ENCODE data around the gene PIK3C2B.

Gene PIK3C2B

GRCh38 chr1:204468206-204468605, 26.4 kb downstream of the PIK3C2B start:
- H2BK5ac ChIP-seq (ENCODE audit: low read depth, low read length, poor library complexity, severe bottlenecking): no peak overlapping the region
- no peak overlapping the region for H3K27ac ChIP-seq (ENCODE audit: low read length, poor library complexity, severe bottlenecking)
- no peak overlapping the region for H2AK5ac ChIP-seq (ENCODE audit: low read length, severe bottlenecking)
- 94% methylated on average over 10 of the region's 10 CpGs for WGBS
- DNase-seq: no peak
- H3K4ac ChIP-seq (ENCODE audit: low read depth in 1 of 2, low read length in 2 of 2): no peak overlapping the region
- H2BK15ac ChIP-seq (ENCODE audit: low read depth, poor library complexity, severe bottlenecking): no peak overlapping the region
- H3K18ac ChIP-seq (ENCODE audit: low read depth in 1 of 2, low read length in 2 of 2): no peak overlapping the region
- H3K27me3 ChIP-seq (ENCODE audit: control insufficient read depth in 1 of 2, insufficient read depth in 1 of 2, low read length in 2 of 2): peaks cover 0 to 31% of the 10 kb centered on the region in 2 experiments
- H3K36me3 ChIP-seq (ENCODE audit: control insufficient read depth in 1 of 2, insufficient read depth in 2 of 2, low read depth in 1 of 2, low read length in 2 of 2): peaks cover 0 to 12% of the 10 kb centered on the region in 2 experiments
- no peak overlapping the region for H2BK12ac ChIP-seq (ENCODE audit: low read length in 2 of 2)
- H4K8ac ChIP-seq (ENCODE audit: low read length): no peak overlapping the region
- no peak overlapping the region for H2BK120ac ChIP-seq (ENCODE audit: low read depth, low read length)
- no peaks in the 10 kb centered on the region for H3K9me3 ChIP-seq (ENCODE audit: control insufficient read depth, low read length)
- H3K9ac ChIP-seq (ENCODE audit: low read length): no peak overlapping the region
- H3K4me1 ChIP-seq (ENCODE audit: control insufficient read depth, insufficient read depth, low read depth, low read length): no peaks in the 10 kb centered on the region
- no peak overlapping the region for H3K4me2 ChIP-seq (ENCODE audit: low read length, poor library complexity, severe bottlenecking)
- no peak overlapping the region for H2AFZ ChIP-seq (ENCODE audit: low read depth, low read length)
- no peaks in the 10 kb centered on the region for H3K79me1 ChIP-seq (replicated peaks; ENCODE audit: low read length, poor library complexity, severe bottlenecking)
- H3K4me3 ChIP-seq (ENCODE audit: insufficient read depth in 1 of 2, low read depth in 1 of 2, low read length in 2 of 2): no peak overlapping the region
- no peak overlapping the region for H4K91ac ChIP-seq (ENCODE audit: low read length)
- H3K23ac ChIP-seq (ENCODE audit: low read length in 2 of 2): no peak overlapping the region
- no peak overlapping the region for H3K14ac ChIP-seq (ENCODE audit: low read length in 2 of 2)

DNA sequence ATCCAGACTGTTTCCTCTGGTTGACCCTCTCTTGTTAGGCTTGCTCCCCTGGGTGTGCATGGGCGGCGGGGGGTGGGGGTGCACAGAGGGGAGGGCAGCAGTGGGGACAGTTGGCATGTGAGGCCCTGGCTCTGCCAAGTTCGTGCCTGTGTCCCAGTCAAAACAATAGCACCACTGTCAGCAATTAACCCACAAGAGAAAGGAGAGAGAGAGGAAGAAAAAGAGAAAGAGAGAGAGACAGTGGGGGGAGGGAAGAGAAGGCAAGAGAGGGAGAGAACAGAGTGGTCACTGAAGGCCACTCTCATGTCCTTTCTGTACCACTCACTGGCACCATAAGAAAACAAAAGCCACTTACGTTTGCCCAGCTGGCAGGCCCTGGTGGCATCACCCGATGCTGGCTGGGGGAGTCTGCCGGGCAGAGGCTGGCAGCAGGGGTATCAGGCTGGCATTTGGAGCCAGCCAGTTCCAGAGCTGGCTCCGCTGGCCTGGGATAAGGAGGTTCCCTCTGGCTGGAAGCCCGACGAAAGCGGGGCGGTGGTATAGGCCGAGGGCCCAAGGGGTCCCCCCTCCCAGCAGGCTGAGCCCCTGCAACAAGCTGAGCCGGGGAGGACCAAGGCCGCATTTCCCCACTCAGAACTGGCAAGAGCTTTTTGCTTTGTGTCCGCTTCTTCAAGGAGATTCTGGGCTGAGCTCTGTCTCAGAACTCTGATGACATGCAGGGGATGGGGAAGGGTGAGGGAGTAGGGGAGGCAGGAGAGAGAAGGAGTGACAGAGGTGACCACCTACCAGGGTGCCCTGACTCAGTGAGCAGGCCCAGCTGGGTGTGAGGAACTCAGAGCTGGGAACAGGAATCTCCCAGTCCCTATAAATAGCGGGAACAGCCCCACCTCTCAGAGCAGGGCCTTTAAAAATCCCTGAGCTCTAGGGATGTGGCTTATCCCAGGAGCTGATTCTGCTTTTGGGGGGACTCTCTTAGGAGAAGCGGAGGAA, 27.9 kb downstream of the PIK3C2B start:
- no peak overlapping the region for H3K23ac ChIP-seq (ENCODE audit: low read length in 2 of 2)
- DNase-seq: no peak
- no peak overlapping the region for H4K8ac ChIP-seq (ENCODE audit: low read length)
- H2BK15ac ChIP-seq (ENCODE audit: low read depth, poor library complexity, severe bottlenecking): no peak overlapping the region
- H2BK12ac ChIP-seq (ENCODE audit: low read length in 2 of 2): no peak overlapping the region
- no peak overlapping the region for H3K27ac ChIP-seq (ENCODE audit: low read length, poor library complexity, severe bottlenecking)
- no peak overlapping the region for H2BK5ac ChIP-seq (ENCODE audit: low read depth, low read length, poor library complexity, severe bottlenecking)
- no peaks in the 10 kb centered on the region for H3K4me1 ChIP-seq (ENCODE audit: control insufficient read depth, insufficient read depth, low read depth, low read length)
- no peaks in the 10 kb centered on the region for H3K9me3 ChIP-seq (ENCODE audit: control insufficient read depth, low read length)
- no peak overlapping the region for H3K4ac ChIP-seq (ENCODE audit: low read depth in 1 of 2, low read length in 2 of 2)
- H3K36me3 ChIP-seq (ENCODE audit: control insufficient read depth in 1 of 2, insufficient read depth in 2 of 2, low read depth in 1 of 2, low read length in 2 of 2): peaks cover 0 to 15% of the 10 kb centered on the region in 2 experiments
- no peak overlapping the region for H2BK120ac ChIP-seq (ENCODE audit: low read depth, low read length)
- no peak overlapping the region for H3K14ac ChIP-seq (ENCODE audit: low read length in 2 of 2)
- no peak overlapping the region for H2AFZ ChIP-seq (ENCODE audit: low read depth, low read length)
- no peak overlapping the region for H3K4me3 ChIP-seq (ENCODE audit: insufficient read depth in 1 of 2, low read depth in 1 of 2, low read length in 2 of 2)
- H4K91ac ChIP-seq (ENCODE audit: low read length): no peak overlapping the region
- H3K4me2 ChIP-seq (ENCODE audit: low read length, poor library complexity, severe bottlenecking): no peak overlapping the region
- H3K27me3 ChIP-seq (ENCODE audit: control insufficient read depth in 1 of 2, insufficient read depth in 1 of 2, low read length in 2 of 2): peaks cover 0 to 31% of the 10 kb centered on the region in 2 experiments
- no peak overlapping the region for H3K18ac ChIP-seq (ENCODE audit: low read depth in 1 of 2, low read length in 2 of 2)
- no peak overlapping the region for H3K9ac ChIP-seq (ENCODE audit: low read length)
- no peaks in the 10 kb centered on the region for H3K79me1 ChIP-seq (replicated peaks; ENCODE audit: low read length, poor library complexity, severe bottlenecking)
- no peak overlapping the region for H2AK5ac ChIP-seq (ENCODE audit: low read length, severe bottlenecking)
- 90% methylated on average over 16 of the region's 17 CpGs for WGBS

GRCh38 chr1:204465546-204466415, 28.8 kb downstream of the PIK3C2B start:
- H3K9ac ChIP-seq (ENCODE audit: low read length): no peak overlapping the region
- H3K4me2 ChIP-seq (ENCODE audit: low read length, poor library complexity, severe bottlenecking): no peak overlapping the region
- H3K36me3 ChIP-seq (ENCODE audit: control insufficient read depth in 1 of 2, insufficient read depth in 2 of 2, low read depth in 1 of 2, low read length in 2 of 2): peaks cover 0 to 20% of the 10 kb centered on the region in 2 experiments
- no peak overlapping the region for H3K23ac ChIP-seq (ENCODE audit: low read length in 2 of 2)
- H3K4me3 ChIP-seq (ENCODE audit: insufficient read depth in 1 of 2, low read depth in 1 of 2, low read length in 2 of 2): no peak overlapping the region
- no peak overlapping the region for H3K4ac ChIP-seq (ENCODE audit: low read depth in 1 of 2, low read length in 2 of 2)
- H2AFZ ChIP-seq (ENCODE audit: low read depth, low read length): no peak overlapping the region
- no peak overlapping the region for H2BK5ac ChIP-seq (ENCODE audit: low read depth, low read length, poor library complexity, severe bottlenecking)
- H2BK15ac ChIP-seq (ENCODE audit: low read depth, poor library complexity, severe bottlenecking): no peak overlapping the region
- H2BK12ac ChIP-seq (ENCODE audit: low read length in 2 of 2): no peak overlapping the region
- 66% methylated on average over 15 of the region's 17 CpGs for WGBS
- H3K18ac ChIP-seq (ENCODE audit: low read depth in 1 of 2, low read length in 2 of 2): no peak overlapping the region
- no peak overlapping the region for H3K27ac ChIP-seq (ENCODE audit: low read length, poor library complexity, severe bottlenecking)
- no peak overlapping the region for H2AK5ac ChIP-seq (ENCODE audit: low read length, severe bottlenecking)
- no peak overlapping the region for H3K14ac ChIP-seq (ENCODE audit: low read length in 2 of 2)
- no peaks in the 10 kb centered on the region for H3K79me1 ChIP-seq (replicated peaks; ENCODE audit: low read length, poor library complexity, severe bottlenecking)
- H3K27me3 ChIP-seq (ENCODE audit: control insufficient read depth in 1 of 2, insufficient read depth in 1 of 2, low read length in 2 of 2): peaks cover 0 to 31% of the 10 kb centered on the region in 2 experiments
- H3K4me1 ChIP-seq (ENCODE audit: control insufficient read depth, insufficient read depth, low read depth, low read length): no peaks in the 10 kb centered on the region
- no peak overlapping the region for H4K8ac ChIP-seq (ENCODE audit: low read length)
- H2BK120ac ChIP-seq (ENCODE audit: low read depth, low read length): no peak overlapping the region
- no peak for DNase-seq
- H4K91ac ChIP-seq (ENCODE audit: low read length): no peak overlapping the region
- no peaks in the 10 kb centered on the region for H3K9me3 ChIP-seq (ENCODE audit: control insufficient read depth, low read length)

DNA sequence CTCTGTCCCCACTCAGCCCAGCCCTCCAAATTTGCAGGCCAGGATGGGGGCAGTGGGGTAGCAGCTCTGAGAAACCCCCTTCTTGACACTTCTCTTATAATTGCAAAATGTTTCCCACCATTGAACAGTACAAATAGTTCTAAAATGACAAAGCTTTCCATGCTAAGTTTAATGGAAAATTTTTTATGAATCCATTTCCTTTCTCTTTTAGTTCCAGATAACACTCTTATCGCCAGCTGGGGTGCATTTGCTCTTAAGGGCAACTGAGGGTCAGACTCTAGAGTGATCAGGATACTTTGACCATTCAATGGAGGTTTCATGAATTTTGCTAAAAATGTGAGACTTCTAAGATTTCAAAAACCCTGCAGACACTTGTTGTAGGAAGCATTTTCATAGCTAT, 29.9 kb downstream of the PIK3C2B start:
- Histone ChIP-seq H4K91ac (ENCODE audit: low read length) (no peak overlapping the region), H3K23ac (ENCODE audit: low read length in 2 of 2) (no peak overlapping the region), H3K9me3 (ENCODE audit: control insufficient read depth, low read length) (no peaks in the 10 kb centered on the region), H2BK120ac (ENCODE audit: low read depth, low read length) (no peak overlapping the region), H3K4me3 (ENCODE audit: insufficient read depth in 1 of 2, low read depth in 1 of 2, low read length in 2 of 2) (no peak overlapping the region), H2BK15ac (ENCODE audit: low read depth, poor library complexity, severe bottlenecking) (no peak overlapping the region), H3K4me1 (ENCODE audit: control insufficient read depth, insufficient read depth, low read depth, low read length) (no peaks in the 10 kb centered on the region), H4K8ac (ENCODE audit: low read length) (no peak overlapping the region), H3K18ac (ENCODE audit: low read depth in 1 of 2, low read length in 2 of 2) (no peak overlapping the region), H3K14ac (ENCODE audit: low read length in 2 of 2) (no peak overlapping the region), H2AFZ (ENCODE audit: low read depth, low read length) (no peak overlapping the region), H2BK5ac (ENCODE audit: low read depth, low read length, poor library complexity, severe bottlenecking) (no peak overlapping the region), H3K9ac (ENCODE audit: low read length) (no peak overlapping the region), H3K79me1 (replicated peaks; ENCODE audit: low read length, poor library complexity, severe bottlenecking) (no peaks in the 10 kb centered on the region), H2AK5ac (ENCODE audit: low read length, severe bottlenecking) (no peak overlapping the region), H3K27ac (ENCODE audit: low read length, poor library complexity, severe bottlenecking) (no peak overlapping the region), H3K36me3 (ENCODE audit: control insufficient read depth in 1 of 2, insufficient read depth in 2 of 2, low read depth in 1 of 2, low read length in 2 of 2) (peaks cover 0 to 27% of the 10 kb centered on the region in 2 experiments), H3K4ac (ENCODE audit: low read depth in 1 of 2, low read length in 2 of 2) (no peak overlapping the region), H3K27me3 (ENCODE audit: control insufficient read depth in 1 of 2, insufficient read depth in 1 of 2, low read length in 2 of 2) (peaks cover 0 to 36% of the 10 kb centered on the region in 2 experiments), H2BK12ac (ENCODE audit: low read length in 2 of 2) (no peak overlapping the region), H3K4me2 (ENCODE audit: low read length, poor library complexity, severe bottlenecking) (no peak overlapping the region)
- DNase-seq: no peak
- 100% methylated on average over 1 of the region's 1 CpG for WGBS
